Activated CD8-positive, alpha-beta T cell treated with anti-CD3 and anti-CD28 coated beads, Interleukin-2, amount 10 ng/mL, durations not matched to agents 7 days and 5 days (primary cell): ENCODE measurements around the gene FAM114A1. TPM values are rescaled to one million over a fixed set of nuclear protein-coding genes. Genes with fewer than 3 reads are reported as not detected.
"Not testable (repeated sequence)": the region's sequence is repeated elsewhere in the genome, so short reads cannot be mapped to it uniquely, and the experiment has no call there.

Source experiments
- ATAC-seq: fragments of 150-1000 bp; cut with Tn5 transposase; one replicate; pipeline ENCODE4 v1.10.0; 2021; ENCODE audit warnings: moderate library complexity
- CTCF ChIA-PET: fragments of 350-600 bp; sonication (Branson Sonifier 250); formaldehyde crosslinking; loops from one replicate; lab custom pipeline; 2021; ENCODE audit warnings: antibody characterized with exemption; lab: Charles Lee
- POLR2A ChIA-PET: fragments of 350-600 bp; sonication (Branson Sonifier 250); formaldehyde crosslinking; loops from one replicate; lab custom pipeline; 2021; ENCODE audit warnings: antibody characterized with exemption; lab: Charles Lee
- DNase-seq: peaks from one replicate; pipeline ENCODE4 v3.0.0-alpha.2; 2020
- H3K27ac Mint-ChIP-seq: one replicate; pipeline ENCODE4 v1.8.0; 2021; ENCODE audit warnings: mild to moderate bottlenecking, mixed read lengths
- H3K27me3 Mint-ChIP-seq: one replicate; pipeline ENCODE4 v1.8.0; 2021; ENCODE audit warnings: low read depth, mixed read lengths
- H3K36me3 Mint-ChIP-seq: one replicate; pipeline ENCODE4 v1.8.0; 2021; ENCODE audit warnings: low read depth, mixed read lengths
- H3K4me1 Mint-ChIP-seq: one replicate; pipeline ENCODE4 v1.8.0; 2021; ENCODE audit warnings: low read depth, mixed read lengths
- H3K4me3 Mint-ChIP-seq: one replicate; pipeline ENCODE4 v1.8.0; 2021; ENCODE audit warnings: mild to moderate bottlenecking, mixed read lengths
- H3K9me3 Mint-ChIP-seq: one replicate; pipeline ENCODE4 v1.8.0; 2022; ENCODE audit warnings: mixed read lengths; ENCODE audit not compliant: insufficient read depth
- total RNA-seq, 2 experiments: library from RNA; stranded (reverse); gene quantifications; one replicate each; pipeline ENCODE4 v1.2.3, GENCODE V29; 2021

Gene FAM114A1
- total RNA-seq, 2 experiments from 2014 or later, result 0.50 to 0.60 TPM

- ChIA-PET CTCF (interaction anchor here (0.9 to 2.5 kb wide), 3 partner anchors 146 to 230 kb away, joined by 3 to 14 read pairs (median 5); no protein-coding TSS in a partner anchor), POLR2A (no interaction called here)
- Mint-ChIP-seq H3K9me3 (no peaks in the 10 kb centered on the region), H3K4me3 (no peak overlapping the region), H3K36me3 (no peaks in the 10 kb centered on the region), H3K4me1 (peaks cover 6% of the 10 kb centered on the region), H3K27me3 (peaks cover 2% of the 10 kb centered on the region), H3K27ac (no peak overlapping the region)
- no peak for ATAC-seq
- no peak for DNase-seq
Measured at GRCh38 chr4:38905652-38906385, 38.2 kb downstream of the FAM114A1 start.

GRCh38 chr4:38907696-38908270, 40.2 kb downstream of the FAM114A1 start:
- Mint-ChIP-seq H3K36me3 (no peaks in the 10 kb centered on the region), H3K4me3 (no peak overlapping the region), H3K27me3 (no peaks in the 10 kb centered on the region), H3K9me3 (no peaks in the 10 kb centered on the region), H3K27ac (no peak overlapping the region), H3K4me1 (peaks cover 6% of the 10 kb centered on the region)
- ChIA-PET CTCF (interaction anchor here (2.0 to 2.5 kb wide), 2 partner anchors 47 to 228 kb away, joined by 6 to 14 read pairs; no protein-coding TSS in a partner anchor), POLR2A (no interaction called here)
- DNase-seq (no peak), ATAC-seq (no peak)

DNA sequence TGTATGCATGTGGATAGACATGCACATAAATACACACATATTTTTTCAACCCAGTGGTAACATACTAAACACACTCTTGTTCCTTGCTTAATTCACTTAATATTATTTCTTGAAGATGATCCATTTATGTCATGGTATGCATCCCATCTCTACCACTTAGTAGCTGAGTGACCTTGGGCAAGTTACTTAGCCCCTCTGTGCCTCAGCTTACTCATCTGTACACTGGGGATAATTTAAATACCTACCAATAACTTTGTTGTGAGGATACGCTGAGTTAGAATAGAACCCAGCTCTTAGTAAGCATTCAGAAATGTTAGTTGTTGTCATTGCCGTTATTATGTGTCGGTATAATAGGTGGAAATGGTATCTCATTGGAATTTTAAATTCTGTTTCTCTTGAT, 41.4 kb downstream of the FAM114A1 start:
- ATAC-seq, result no peak
- CTCF ChIA-PET, result interaction anchor here (0.7 to 2.5 kb wide), 4 partner anchors 23 to 226 kb away, joined by 3 to 9 read pairs (median 4); no protein-coding TSS in a partner anchor
- Mint-ChIP-seq H3K27ac (no peak overlapping the region), H3K4me3 (no peak overlapping the region), H3K27me3 (no peaks in the 10 kb centered on the region), H3K36me3 (no peaks in the 10 kb centered on the region), H3K4me1 (peaks cover 6% of the 10 kb centered on the region), H3K9me3 (no peaks in the 10 kb centered on the region)
- POLR2A ChIA-PET, result no interaction called here
- DNase-seq, result no peak

DNA sequence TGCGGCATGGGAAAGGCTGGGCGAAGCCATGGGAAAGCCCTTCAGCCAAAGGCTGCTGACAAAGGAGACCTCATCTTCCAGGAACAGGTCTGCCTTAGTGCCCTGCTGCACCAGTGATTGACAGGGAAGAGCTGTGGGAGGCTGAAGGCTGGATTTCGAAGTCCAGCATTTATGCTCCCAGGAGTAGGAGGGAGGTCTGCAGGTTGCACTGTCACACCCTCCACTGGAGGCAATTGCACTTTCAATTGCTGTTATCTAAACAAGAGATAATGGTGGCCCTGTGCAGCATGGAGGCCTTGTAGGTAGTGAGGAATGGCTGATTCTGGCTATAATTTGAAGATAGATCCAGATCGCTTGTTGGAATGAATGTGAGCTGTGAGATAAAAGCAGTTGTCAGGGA, 43.7 kb downstream of the FAM114A1 start:
- H3K4me1 Mint-ChIP-seq, result peaks cover 9% of the 10 kb centered on the region
- CTCF ChIA-PET, result no interaction called here
- no peak overlapping the region for H3K4me3 Mint-ChIP-seq
- no peak overlapping the region for H3K27ac Mint-ChIP-seq
- H3K36me3 Mint-ChIP-seq, result no peaks in the 10 kb centered on the region
- no peaks in the 10 kb centered on the region for H3K27me3 Mint-ChIP-seq
- DNase-seq (no peak), ATAC-seq (no peak)
- POLR2A ChIA-PET, result no interaction called here
- no peaks in the 10 kb centered on the region for H3K9me3 Mint-ChIP-seq

- ChIA-PET CTCF (interaction anchor here (1.0 to 2.8 kb wide), 3 partner anchors 12 to 220 kb away, joined by 3 to 14 read pairs (median 9); no protein-coding TSS in a partner anchor), POLR2A (interaction anchor here (0.6 kb wide), 1 partner anchor 430 kb away, joined by 3 read pairs; no protein-coding TSS in a partner anchor)
- H3K4me1 Mint-ChIP-seq, result peaks cover 9% of the 10 kb centered on the region
- peak overlapping the region; percentile 27 for H3K4me3 Mint-ChIP-seq
- no peaks in the 10 kb centered on the region for H3K9me3 Mint-ChIP-seq
- ATAC-seq, result peak; percentile 27
- H3K27ac Mint-ChIP-seq, result peak overlapping the region; percentile 58
- DNase-seq, result no peak
- H3K36me3 Mint-ChIP-seq, result no peaks in the 10 kb centered on the region
- H3K27me3 Mint-ChIP-seq, result no peaks in the 10 kb centered on the region
Measured at GRCh38 chr4:38914854-38915253, 47.2 kb downstream of the FAM114A1 start.

DNA sequence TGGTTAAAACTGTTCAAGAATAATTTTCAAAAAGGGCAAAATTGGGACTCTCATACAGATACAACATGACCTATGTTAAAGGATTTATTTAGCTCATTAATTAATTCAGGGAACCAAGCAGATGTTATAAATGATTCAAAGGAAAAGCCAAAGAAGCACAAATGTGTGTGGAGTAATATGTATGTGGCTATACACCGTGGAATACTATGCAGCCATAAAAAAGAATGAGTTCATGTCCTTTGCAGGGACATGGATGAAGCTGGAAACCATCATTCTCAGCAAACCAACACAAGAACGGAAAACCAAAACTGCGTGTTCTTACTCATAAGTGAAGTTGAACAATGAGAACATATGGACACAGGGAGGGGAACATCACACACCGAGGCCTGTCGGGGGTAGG, 48.7 kb downstream of the FAM114A1 start:
- H3K4me1 Mint-ChIP-seq, result peaks cover 12% of the 10 kb centered on the region
- H3K36me3 Mint-ChIP-seq, ATAC-seq, DNase-seq, H3K27me3 Mint-ChIP-seq, H3K4me3 Mint-ChIP-seq, H3K27ac Mint-ChIP-seq, POLR2A ChIA-PET, H3K9me3 Mint-ChIP-seq: not testable (repeated sequence)
- CTCF ChIA-PET, result interaction anchor here (0.7 to 2.8 kb wide), 5 partner anchors 8 to 218 kb away, joined by 3 to 14 read pairs (median 3); no protein-coding TSS in a partner anchor

DNA sequence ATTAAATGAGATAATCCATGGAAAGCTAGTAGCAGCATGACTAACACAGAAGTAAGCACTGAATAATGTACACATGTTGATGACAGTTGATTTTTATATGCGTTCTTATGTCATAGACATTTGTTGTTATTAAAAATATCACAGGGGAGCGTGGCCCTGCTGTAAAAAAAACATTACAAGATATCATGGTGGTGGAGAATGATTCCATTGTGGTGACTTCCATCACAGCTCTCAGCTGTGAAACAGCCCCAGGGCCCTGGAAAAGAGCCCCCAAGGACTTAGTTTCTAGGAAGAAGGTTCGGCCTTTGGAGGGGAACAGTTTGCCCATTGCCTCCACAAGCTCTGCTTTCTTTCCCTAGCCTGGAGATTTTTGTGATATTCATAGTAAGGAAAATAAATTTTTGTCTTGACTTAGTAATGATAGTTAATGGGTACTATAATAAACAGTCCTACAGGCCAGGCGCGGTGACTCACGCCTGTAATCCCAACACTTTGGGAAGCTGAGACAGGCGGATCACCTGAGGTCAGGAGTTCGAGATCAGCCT, 49.9 kb downstream of the FAM114A1 start:
- POLR2A ChIA-PET, result no interaction called here
- H3K27ac Mint-ChIP-seq, result no peak overlapping the region

GRCh38 chr4:38919494-38919893, 51.9 kb downstream of the FAM114A1 start:
- POLR2A ChIA-PET, result no interaction called here
- CTCF ChIA-PET, result no interaction called here

More for the DNA sequence above, 49.9 kb downstream of the FAM114A1 start:
- Mint-ChIP-seq H3K36me3 (no peaks in the 10 kb centered on the region), H3K4me1 (peaks cover 12% of the 10 kb centered on the region), H3K9me3 (no peaks in the 10 kb centered on the region), H3K4me3 (no peak overlapping the region), H3K27me3 (peaks cover 3% of the 10 kb centered on the region)
- DNase-seq (no peak), ATAC-seq (no peak)
- CTCF ChIA-PET, result interaction anchor here (1.3 kb wide), 1 partner anchor 15 kb away, joined by 3 read pairs; no protein-coding TSS in a partner anchor

DNA sequence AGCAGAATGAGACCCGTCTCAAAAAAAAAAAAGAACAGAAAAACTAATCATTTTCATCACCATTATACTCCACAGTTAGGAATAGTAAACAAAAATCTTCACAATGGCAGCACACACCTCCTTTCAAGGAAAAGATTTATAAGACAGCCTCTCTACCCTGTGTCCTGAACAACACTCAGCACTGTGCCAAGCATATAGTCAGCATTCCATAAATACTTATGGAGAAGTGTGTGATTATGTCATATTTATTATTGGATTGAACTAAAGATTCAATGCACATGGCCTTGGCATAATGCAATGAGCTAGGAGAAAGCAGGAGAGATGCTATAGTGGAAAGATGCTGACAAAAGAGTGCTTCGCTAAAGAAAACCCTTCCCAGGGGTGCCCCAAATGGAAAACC, 52.6 kb downstream of the FAM114A1 start:
- POLR2A ChIA-PET, result no interaction called here
- CTCF ChIA-PET, result interaction anchor here (1.2 kb wide), 1 partner anchor 18 kb away, joined by 4 read pairs; no protein-coding TSS in a partner anchor

More at GRCh38 chr4:38919494-38919893, 51.9 kb downstream of the FAM114A1 start:
- H3K27ac Mint-ChIP-seq, result no peak overlapping the region
- H3K4me3 Mint-ChIP-seq, result no peak overlapping the region
- DNase-seq, result no peak
- peaks cover 12% of the 10 kb centered on the region for H3K4me1 Mint-ChIP-seq
- peaks cover 3% of the 10 kb centered on the region for H3K27me3 Mint-ChIP-seq
- ATAC-seq, result no peak
- H3K36me3 Mint-ChIP-seq, result no peaks in the 10 kb centered on the region
- no peaks in the 10 kb centered on the region for H3K9me3 Mint-ChIP-seq

DNA sequence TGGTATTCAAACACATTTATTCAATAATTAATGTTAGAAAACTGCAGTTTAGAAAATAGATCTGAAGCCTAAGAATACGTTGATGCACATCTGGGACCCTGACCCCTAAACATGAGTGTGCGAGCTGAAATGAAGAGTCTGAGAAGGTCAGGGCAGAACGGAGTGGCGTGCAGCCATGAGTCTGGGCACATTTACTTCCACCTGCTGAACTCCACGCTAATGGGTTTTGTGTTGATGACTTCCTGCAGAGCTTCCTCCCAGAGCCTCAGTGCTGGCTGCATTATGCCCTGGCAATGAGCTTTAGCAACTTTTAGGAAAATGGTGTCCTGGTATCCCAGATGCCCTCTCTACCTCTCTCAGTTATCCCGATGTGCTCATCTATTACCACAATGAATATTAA, 53.1 kb downstream of the FAM114A1 start:
- H3K36me3 Mint-ChIP-seq, result no peaks in the 10 kb centered on the region
- no peak for ATAC-seq
- CTCF ChIA-PET, result interaction anchor here (1.2 kb wide), 1 partner anchor 18 kb away, joined by 4 read pairs; no protein-coding TSS in a partner anchor
- H3K27ac Mint-ChIP-seq, result no peak overlapping the region
- no peak overlapping the region for H3K4me3 Mint-ChIP-seq
- peaks cover 3% of the 10 kb centered on the region for H3K27me3 Mint-ChIP-seq
- POLR2A ChIA-PET, result no interaction called here
- H3K4me1 Mint-ChIP-seq, result peaks cover 3% of the 10 kb centered on the region
- DNase-seq, result no peak
- H3K9me3 Mint-ChIP-seq, result no peaks in the 10 kb centered on the region

More for the DNA sequence above, 52.6 kb downstream of the FAM114A1 start:
- Mint-ChIP-seq H3K4me3 (no peak overlapping the region), H3K9me3 (no peaks in the 10 kb centered on the region), H3K27ac (no peak overlapping the region), H3K4me1 (peaks cover 6% of the 10 kb centered on the region), H3K36me3 (no peaks in the 10 kb centered on the region), H3K27me3 (peaks cover 3% of the 10 kb centered on the region)
- DNase-seq, result no peak
- ATAC-seq, result no peak

DNA sequence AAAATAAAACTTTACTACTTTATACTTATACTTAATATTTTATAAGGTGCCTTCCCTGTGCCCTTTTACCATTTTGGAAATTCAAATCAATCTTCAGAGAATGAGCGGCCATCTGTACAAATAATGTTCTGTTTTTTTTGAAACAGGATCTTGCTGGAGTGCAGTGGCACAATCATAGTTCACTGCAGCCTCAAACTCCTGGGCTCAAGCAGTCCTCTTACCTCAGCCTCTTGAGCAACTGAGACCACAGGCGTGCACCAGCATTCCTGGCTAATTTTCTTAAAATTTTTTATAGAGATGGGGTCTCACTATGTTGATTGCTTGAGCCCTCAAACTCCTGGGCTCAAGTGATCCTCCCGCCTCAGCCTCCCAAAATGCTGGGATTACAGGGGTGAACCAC, 53.5 kb downstream of the FAM114A1 start:
- Mint-ChIP-seq H3K4me3 (no peak overlapping the region), H3K27ac (no peak overlapping the region), H3K9me3 (no peaks in the 10 kb centered on the region), H3K27me3 (peaks cover 3% of the 10 kb centered on the region), H3K4me1 (peaks cover 3% of the 10 kb centered on the region), H3K36me3 (no peaks in the 10 kb centered on the region)
- ChIA-PET POLR2A (no interaction called here), CTCF (interaction anchor here (1.2 kb wide), 1 partner anchor 19 kb away, joined by 4 read pairs; no protein-coding TSS in a partner anchor)
- ATAC-seq, result no peak
- no peak for DNase-seq
